Measurements from ENCODE around the gene NAT14. TPM values are rescaled to one million over a fixed set of nuclear protein-coding genes. Genes with fewer than 3 reads are reported as not detected.

The NAT14 gene
- polyA plus RNA-seq, 1 experiment, result 34.8 TPM

- POLR2A ChIA-PET, result no interaction called here
- Histone ChIP-seq H3K4me3 (ENCODE audit: low read depth, low read length) (no peak overlapping the region), H3K36me3 (ENCODE audit: control insufficient read depth, insufficient read depth, low read length) (peaks cover 6% of the 10 kb centered on the region), H3K27me3 (ENCODE audit: control insufficient read depth, insufficient read depth, low read length) (no peaks in the 10 kb centered on the region)
- TF ChIP-seq CTCF (IDR thresholded peaks at IDR 0.05; ENCODE audit: insufficient read depth, low read depth, low read length), result no peak
- DNase-seq (ENCODE audit: low read depth), result peak; percentile 73
- CTCF ChIA-PET, result interaction anchor here (0.7 to 1.2 kb wide), 4 partner anchors 15 to 113 kb away, joined by 3 to 7 read pairs (median 4); partner anchors contain the start of gene ZNF865
These were observed 34.7 kb downstream of the NAT14 start for GRCh38 chr19:55519451-55520311.

- no peak for TF ChIP-seq CTCF (IDR thresholded peaks at IDR 0.05; ENCODE audit: insufficient read depth, low read depth, low read length)
- Histone ChIP-seq H3K4me3 (ENCODE audit: low read depth, low read length) (no peak overlapping the region), H3K36me3 (ENCODE audit: control insufficient read depth, insufficient read depth, low read length) (peaks cover 3% of the 10 kb centered on the region; the same call in 1 of the 2 replicates), H3K27me3 (ENCODE audit: control insufficient read depth, insufficient read depth, low read length) (no peaks in the 10 kb centered on the region)
- POLR2A ChIA-PET, result no interaction called here
- no peak for DNase-seq (ENCODE audit: low read depth)
- CTCF ChIA-PET, result interaction anchor here (1.2 kb wide), 1 partner anchor 85 kb away, joined by 7 read pairs; the partner anchor contains the start of gene ZNF865
These were observed 35.8 kb downstream of the NAT14 start for GRCh38 chr19:55520691-55521292.

GRCh38 chr19:55525289-55526101 lies 40.5 kb downstream of the NAT14 start:
- ChIA-PET POLR2A (no interaction called here), CTCF (interaction anchor here (0.8 to 1.7 kb wide), 9 partner anchors 9 to 107 kb away, joined by 3 to 6 read pairs (median 3); partner anchors contain the start of gene ZNF865)
- no peak overlapping the region for H3K4me3 ChIP-seq (ENCODE audit: low read depth, low read length)
- H3K36me3 ChIP-seq (ENCODE audit: control insufficient read depth, insufficient read depth, low read length), result no peaks in the 10 kb centered on the region
- no peak for DNase-seq (ENCODE audit: low read depth)
- no peaks in the 10 kb centered on the region for H3K27me3 ChIP-seq (ENCODE audit: control insufficient read depth, insufficient read depth, low read length)
- TF ChIP-seq CTCF (IDR thresholded peaks at IDR 0.05; ENCODE audit: insufficient read depth, low read depth, low read length), result no peak

- no peak for TF ChIP-seq CTCF (IDR thresholded peaks at IDR 0.05; ENCODE audit: insufficient read depth, low read depth, low read length)
- Histone ChIP-seq H3K36me3 (ENCODE audit: control insufficient read depth, insufficient read depth, low read length) (no peaks in the 10 kb centered on the region), H3K4me3 (ENCODE audit: low read depth, low read length) (no peak overlapping the region), H3K27me3 (ENCODE audit: control insufficient read depth, insufficient read depth, low read length) (no peaks in the 10 kb centered on the region)
- POLR2A ChIA-PET, result no interaction called here
- CTCF ChIA-PET, result interaction anchor here (0.8 to 1.7 kb wide), 9 partner anchors 9 to 106 kb away, joined by 3 to 6 read pairs (median 3); partner anchors contain the start of gene ZNF865
- no peak for DNase-seq (ENCODE audit: low read depth)
These were observed 41.5 kb downstream of the NAT14 start for GRCh38 chr19:55526216-55527196.
